ELR (cell line): Measurements from ENCODE around the gene NUDT5.
"Not testable (repeated sequence)": the region's sequence is repeated elsewhere in the genome, so short reads cannot be mapped to it uniquely, and the experiment has no call there.

Source experiments
- DNase-seq: peaks from one replicate; pipeline ENCODE4 v3.0.0-alpha.2; 2015; ENCODE audit warnings: low read depth

NUDT5 gene

DNA sequence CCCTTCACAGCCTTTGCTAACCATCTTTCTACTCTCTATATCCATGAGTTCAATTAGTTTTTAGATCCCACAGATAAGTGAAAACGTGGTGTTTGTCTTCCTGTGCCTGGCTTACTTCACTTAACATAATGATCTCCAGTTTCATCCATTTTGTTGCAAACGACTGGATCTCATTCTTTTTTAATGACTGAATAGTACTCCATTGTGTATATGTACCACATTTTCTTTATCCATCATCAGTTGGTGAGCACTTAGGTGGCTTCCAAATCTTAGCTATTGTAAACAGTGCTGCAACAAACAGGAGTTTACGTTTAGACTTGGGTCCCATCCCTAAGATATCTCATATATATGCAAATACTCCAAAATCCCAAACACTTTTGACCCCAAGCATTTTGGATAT lies 9.4 kb upstream of the NUDT5 start:
- no peak for DNase-seq

DNA sequence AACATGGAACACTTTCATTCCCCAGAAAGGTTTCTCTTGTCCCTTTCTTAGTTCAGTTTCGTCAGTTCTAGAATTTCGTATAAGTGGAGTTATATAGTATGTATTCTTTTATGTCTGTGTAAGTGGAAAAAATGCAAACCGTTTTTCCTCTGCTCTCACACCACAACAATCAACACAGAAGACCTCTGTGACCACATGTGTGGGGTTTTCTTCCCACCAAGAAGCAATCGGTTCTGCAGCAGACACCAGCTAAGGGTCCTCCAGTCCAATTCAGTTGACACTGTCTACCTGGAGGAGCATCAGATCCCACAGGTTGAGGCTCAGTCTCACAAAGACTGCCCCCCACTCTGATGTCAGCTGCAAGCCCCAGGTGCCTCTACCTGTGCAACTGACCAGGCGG lies 6.5 kb upstream of the NUDT5 start:
- DNase-seq: no peak

DNA sequence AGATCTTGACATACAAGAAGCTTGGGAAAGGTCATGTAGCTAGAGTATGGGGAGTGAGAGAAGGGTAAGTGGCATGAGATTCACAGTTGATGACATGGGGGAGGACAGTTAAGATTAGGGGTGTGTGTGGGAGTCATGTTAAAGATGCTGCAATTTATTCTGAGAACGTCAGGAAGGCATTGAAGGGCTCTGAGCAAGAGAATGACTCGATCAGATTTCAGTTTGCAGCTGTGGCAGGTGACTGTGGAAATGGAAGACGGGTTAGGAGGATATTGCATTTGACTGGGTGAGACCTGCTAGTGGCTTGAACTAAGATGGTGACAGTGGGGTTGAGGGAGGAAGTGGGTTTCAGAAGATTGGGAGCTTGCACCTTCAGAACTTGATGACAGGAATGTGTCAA lies 5.9 kb upstream of the NUDT5 start:
- DNase-seq: no peak

DNA sequence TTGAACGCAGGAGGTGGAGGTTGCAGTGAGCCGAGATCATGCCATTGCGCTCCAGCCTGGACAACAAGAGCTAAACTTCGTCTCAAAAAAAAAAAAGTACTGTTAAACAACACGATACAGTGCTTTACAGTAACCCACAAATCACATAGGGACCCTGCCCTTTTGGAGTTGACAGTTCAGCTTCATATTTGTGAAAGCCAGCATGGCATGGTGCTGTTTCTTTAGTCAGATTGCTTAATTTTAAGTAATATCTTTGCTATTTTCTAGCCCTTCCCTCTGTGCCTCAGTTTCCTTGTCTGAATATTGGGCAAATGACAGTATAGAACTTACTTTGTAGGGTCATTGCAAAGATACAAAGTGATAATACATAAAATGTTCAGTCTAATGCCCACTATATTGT lies 5.2 kb upstream of the NUDT5 start:
- DNase-seq: no peak

DNA sequence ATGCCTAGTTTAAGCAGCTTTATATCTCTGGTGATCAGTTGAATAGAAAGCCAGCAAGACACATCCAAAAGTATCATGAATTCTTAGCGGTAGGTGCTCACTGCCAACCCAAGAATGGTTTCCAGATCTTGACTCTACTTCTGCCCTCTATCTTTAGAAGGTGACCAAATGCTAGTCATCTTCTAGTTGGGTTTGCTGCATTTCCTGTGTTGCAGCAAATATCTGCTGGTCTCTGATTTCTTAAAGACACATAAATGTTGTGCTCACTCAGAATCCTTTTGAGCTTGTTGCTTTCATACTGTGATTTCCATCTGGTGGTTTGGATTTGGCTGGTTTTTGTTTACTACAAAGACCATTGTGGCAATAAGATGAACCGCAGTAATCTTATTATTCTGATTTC lies 2.5 kb upstream of the NUDT5 start:
- no peak for DNase-seq

DNA sequence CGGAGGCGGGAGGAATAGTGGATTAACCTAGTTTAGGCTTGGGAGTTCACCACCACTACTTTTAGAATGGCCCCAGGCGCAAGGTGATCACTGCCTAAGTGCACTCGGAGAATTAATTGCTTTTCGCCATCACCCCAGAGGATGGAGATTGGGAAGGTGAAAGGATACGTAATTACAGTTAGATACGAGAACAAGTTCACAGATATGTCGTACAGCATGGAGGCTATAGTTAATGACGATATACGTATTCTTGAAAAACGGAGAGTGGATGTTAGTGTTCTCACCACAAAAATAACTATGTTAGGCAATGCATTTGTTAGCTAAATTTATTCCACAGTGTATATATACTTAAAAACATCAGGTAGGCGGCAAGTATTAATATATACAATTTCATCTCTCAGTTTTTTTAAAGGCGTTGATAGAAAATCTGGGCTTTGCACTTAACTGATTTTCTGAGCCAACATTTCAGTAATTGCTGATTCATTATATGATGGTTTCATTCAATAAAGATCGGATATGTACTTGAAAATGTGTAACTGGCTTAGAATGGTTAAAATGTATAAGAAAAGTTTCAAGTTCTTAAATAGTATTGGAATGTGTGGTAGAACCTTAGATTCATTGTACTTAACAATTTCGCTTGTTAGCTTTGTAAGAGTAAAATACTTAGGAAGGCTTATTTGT lies 980 bp upstream of the NUDT5 start:
- no peak for DNase-seq

DNA sequence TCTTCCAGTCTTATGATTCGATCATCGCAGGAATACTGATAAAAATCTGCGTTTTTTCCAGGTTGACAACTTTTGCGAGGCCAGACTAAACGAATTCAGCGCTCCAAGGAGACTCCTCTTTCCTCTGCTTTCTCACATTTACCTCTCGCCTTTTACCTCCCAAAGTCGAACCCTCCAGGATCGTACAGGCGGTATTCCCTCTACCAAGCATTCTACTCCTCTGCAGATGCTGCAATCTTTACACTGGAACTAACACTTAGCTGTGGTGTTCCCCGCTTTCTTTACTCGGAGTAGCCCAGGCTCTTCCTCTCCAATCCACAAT lies 449 bp downstream of the NUDT5 start:
- DNase-seq: no peak

DNA sequence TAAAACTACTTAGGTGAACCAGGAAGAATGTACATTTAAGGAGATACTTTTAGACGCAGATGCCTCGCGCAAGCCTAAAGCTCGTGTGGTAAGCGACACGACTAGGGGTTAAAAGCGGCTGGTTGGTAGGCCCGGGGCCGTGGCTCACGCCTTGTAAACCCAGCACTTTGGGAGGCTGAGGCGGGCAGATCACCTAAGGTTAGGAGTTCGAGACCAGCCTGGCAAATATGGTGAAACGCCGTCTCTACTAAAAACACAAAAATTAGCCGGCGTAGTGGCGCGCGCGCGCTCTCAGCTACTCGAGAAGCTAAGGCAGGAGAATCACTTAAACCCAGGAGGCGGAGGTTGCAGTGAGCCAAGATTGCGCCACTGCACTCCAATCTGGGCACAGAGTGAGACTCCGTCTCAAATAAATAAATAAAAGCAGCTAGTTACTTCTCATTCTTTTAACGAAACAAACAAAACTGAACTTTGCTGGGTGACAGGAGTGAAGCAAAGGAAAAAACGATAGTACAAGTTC lies 879 bp downstream of the NUDT5 start:
- peak; percentile 46 for DNase-seq

DNA sequence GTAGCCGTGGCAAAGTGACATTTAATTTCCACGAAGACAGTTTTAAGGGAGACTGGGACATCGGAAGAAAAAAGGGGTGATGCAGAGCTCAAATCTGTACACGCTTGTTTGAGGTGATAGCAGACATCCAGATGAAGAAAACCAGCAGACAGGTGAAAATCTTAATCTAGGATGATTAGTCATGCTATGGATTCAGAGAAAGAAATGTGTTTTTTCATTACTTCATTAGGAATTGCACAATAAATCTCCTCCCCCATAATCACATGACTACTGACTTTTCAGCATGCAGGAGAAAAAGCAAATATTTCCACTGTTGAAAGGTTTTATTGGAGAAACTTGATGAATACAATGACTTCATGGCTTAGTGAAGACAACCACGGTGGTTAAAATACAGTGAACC lies 2.5 kb downstream of the NUDT5 start:
- peak; percentile 46 for DNase-seq

DNA sequence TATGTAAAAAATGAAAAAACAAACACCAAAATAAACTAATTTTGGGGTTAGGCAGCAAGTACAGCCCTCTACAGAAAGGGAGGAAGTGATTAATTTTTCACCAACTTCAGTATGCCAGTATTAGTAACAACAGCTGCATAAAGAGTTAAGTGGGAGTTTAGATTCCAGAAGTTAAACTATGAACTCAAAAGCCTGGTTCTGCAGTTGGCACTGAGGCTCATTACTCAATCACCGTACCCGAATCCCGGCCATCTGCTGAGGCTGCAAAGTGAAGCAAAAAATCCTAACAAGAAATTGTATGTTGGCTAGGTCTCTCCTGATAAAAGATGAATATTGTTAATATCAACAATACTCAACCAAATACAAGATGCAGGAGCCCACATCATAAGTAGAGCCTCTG lies 4.0 kb downstream of the NUDT5 start:
- peak; percentile 17 for DNase-seq

DNA sequence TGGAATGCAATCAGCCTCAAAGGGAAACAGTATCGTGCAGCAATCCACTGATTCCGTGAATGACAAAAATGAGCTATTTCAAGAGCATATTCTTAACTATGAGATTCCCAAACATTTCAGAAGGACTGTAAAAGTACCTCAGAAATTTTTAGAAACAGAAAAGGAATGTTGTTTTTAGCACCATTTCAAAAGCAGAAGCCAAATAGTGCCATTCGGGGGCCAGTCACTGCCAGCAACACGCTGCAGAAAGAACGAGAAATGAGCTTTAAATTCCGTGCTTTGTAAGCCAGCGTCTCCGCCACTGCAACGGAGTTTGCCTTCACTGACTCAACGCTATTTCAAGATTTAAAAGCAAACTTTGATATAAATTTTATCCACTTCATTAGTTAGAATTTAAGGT lies 6.3 kb downstream of the NUDT5 start:
- DNase-seq: no peak

DNA sequence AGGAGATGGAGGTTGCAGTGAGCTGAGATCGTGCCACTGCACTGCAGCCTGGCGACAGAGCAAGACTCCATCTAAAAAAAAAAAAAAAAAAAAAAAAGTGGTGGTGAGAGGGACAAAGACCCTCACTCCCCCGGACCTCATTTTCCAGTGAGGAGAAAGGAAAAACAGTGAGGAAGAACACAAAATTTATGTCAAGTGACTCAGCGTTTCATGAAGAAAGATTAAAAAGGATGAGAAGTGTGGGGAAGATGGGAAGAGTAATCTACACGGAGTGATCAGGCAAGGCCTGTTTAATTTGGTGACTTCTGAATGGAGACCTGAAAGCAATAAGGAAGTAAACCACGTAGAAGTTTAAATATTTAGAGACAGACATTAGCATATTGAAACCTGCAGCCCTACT lies 7.0 kb downstream of the NUDT5 start:
- DNase-seq: no peak

DNA sequence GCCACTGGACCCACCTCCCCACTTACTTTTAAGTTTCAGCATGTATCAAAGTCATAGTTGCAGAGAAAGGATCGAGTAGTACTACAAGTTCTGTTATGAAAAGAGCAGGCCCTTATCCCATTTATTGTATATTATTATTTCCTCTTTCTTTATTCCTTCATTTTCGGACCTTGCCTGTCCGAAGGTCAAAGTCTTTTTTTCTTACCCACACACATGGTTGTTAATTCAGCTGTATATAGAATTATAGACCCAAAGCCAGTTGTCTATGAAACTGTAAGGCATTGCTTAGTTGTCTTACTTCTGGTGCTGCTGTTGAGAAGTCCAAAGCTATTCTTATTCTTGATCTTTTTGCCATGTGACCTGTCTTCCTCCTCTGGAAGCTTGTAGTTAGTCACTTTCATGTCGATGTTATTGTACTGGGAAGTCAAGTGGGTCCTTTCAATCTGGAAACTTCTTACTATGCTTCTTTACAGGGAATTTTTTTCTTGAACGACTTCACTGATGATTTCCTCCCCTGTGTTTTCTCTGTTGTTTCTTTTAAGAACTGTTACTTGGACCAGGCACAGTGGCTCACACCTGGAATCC lies 8.3 kb downstream of the NUDT5 start:
- no peak for DNase-seq

DNA sequence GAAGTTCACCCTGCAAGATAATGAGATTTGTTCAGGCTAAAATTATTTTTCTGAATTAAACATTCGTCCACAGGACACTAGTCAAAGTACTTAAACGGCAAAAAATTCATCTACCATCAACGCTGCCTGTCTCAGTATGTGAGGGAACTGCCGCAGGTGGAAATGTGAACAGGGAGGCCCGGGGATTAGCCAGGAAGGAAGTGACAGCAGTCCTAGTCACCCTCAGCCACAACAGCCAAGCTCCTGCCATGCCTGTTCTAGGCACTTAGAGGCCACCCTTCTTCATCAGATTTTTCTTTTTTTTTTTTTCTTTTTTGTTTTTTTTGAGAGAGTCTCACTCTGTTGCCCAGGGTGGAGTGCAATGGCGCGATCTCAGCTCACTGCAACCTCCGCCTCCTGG lies 9.4 kb downstream of the NUDT5 start:
- DNase-seq: peak; percentile 81

DNA sequence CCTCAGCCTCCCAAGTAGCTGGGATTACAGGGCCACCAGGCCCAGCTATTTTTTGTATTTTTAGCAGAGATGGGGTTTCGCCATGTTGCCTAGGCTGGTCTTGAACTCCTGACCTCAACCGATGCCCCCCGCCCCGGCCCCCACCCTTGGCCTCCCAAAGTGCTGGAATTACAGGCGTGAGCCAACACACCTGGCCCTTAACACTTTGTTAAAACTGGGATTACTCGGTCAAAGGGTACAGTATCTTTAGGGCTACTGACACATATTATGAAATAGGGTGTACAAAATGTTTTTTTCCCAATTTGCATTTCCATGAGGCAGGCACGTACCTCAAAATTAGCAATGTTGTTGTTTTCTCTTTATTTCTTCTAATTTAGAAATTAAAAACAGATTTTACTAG lies 11.5 kb downstream of the NUDT5 start:
- DNase-seq: no peak

DNA sequence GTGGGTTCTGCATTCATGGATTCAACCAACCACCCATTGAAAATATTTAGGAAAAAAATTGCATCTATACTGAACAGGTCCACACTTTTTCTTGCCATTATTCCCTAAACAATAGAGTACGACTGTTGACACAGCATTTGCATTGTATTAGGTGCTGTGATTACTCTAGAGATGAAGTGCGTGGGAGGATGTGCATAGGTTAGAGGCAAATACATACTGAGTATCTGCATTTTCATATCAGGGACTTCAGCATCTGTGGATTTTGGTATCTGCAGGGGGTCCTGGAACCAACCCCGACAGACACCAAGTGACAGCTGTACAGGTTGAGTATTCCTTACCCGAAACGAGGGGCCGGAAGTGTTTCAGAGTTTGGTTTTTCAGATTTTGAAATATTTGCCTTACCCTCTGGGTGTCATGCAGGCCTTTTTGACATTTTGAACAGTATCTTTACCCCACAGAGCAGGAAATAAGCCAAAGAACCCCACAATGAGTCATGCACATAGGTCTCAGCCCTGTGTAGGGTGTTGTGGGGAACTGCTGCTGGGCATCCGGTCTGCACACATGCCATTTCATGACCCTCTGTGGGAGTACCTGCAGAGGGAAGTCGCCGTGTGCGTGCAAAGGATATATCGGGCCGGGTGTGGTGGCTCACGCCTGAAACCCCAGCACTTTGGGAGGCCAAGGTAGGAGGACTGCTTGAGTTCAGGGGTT lies 14.5 kb downstream of the NUDT5 start:
- peak; percentile 84 for DNase-seq

DNA sequence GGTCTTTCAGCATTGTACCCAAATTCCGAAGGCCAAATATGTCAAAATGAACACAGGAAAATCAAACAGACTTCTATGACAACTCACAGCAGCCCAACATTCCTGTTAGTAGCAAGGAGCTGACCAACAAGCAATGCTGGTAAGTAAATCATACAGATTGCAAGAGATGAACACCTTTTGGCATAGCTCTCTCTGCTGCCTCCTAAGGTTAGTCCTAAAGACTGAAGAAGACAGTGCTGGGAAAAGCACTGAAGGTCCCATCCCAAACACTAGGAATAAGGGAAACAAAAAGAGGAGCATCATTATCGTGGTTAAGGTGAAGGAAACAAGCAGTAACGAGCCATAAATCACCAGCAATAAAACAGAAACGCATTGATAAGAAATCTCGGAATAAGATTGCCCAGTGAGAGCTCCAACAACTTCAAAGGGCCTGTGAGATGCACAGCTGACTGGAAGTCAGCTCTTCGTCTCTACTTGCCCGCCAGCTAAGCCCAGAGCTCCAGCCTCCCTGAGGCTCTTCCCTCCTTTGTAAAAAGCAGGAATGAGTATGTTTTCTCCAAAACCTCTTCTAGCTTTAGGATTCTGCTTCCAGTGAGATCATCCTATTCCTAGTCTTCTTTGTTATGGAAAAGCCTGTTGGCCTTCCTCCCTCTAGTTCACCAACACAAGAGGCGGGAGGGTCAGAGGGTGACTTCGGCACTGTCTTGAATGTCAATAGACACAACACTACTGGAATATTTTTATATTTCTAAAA lies 15.3 kb downstream of the NUDT5 start:
- DNase-seq: no peak

DNA sequence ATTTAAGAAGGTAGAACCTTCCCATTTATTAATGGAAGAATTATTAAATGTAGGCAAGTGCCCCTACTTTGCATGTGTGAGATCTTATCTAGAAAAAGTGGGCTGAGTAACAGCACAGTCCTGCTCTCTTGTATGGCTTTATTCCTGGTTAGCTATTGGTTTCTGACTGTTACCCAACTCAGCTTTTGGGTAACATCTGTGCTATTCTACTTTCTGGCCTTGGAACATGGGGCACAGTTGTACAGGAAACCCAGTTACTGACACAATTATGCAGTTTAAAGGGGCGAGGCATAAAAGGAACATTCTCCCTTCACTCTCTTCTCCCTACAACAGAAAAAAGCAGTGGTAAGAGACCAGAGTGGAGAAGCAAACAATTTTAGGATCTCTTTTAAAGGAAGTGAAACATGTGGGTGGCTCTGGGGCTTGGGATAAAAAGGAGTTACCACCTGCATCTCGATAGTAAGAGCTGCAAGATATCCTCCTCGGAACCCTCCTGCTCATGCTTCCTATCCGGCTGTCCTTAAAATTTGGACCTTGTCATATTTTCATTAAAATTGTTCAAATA lies 16.0 kb downstream of the NUDT5 start:
- no peak for DNase-seq

DNA sequence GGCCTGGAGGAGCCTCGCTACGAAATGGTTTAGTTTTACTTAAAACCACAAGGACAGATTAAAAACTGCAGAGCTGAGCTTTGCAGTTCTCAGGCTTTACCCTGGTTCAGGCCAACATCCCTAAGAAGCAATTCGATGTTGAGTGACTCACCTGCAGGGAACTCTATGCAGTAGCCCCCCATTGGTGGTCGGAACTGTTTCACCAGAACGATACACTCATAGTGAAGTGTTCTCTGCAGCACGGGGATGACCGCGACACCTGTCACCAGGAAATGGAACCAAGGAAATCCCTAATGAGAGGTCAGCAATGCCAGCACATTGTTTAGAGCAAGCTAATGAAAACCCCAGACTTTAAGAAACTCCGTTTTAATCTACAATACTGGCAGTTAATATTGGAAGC lies 18.0 kb downstream of the NUDT5 start:
- DNase-seq: peak; percentile 97

DNA sequence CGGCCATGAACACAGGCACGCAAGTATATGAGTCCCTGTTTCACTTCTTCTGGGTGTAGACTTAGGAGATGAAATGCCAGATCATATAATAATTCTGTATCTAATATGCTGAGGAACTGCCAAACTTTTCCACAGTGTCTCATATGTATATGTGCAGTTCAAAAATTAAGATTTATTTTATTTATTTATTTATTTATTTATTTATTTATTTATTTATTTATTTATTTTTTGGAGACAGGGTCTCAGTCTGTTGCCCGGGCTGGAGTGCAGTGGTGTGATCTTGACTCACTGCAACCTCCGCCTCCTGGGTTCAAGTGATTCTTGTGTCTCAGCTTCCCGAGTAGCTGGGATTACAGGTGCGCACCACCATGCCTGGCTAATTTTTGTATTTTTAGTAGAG lies 24.2 kb downstream of the NUDT5 start:
- DNase-seq: not testable (repeated sequence)

DNA sequence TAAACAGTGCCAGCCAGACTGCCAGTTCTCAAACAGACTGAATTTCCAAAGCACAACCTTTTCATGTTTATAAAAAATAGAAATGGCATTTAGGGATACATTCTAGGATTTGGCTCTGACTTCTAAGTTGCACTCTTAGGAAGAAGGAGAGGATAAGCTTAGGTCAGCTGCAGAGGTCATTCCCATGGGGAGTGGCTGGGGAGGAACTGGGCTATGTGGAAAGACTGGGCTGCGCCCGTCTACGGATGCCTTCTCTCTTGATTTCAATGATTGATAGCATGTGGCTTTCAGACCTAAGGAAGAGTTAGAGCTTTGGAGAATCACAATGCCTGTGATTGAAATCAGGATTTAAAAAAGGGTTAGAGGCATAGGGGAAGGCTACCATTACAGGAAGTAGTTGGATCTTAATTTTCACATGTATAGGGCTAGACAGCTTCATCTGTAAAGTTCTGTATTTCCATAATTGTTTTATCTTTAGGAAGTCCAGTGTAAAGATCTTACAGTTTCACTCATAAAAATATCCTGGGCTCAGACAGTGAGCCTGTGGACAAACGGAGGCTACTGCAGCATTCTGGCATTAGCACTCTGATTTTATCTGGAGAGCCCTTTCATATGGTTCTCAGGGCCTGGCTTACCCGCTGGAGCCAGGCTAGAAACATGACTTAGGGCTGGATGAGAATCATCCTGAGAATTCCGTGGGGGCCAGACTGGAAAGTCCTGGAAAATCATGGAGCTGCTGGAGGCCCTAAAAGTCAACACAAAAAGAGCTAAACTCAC lies 29.5 kb downstream of the NUDT5 start:
- DNase-seq: no peak

DNA sequence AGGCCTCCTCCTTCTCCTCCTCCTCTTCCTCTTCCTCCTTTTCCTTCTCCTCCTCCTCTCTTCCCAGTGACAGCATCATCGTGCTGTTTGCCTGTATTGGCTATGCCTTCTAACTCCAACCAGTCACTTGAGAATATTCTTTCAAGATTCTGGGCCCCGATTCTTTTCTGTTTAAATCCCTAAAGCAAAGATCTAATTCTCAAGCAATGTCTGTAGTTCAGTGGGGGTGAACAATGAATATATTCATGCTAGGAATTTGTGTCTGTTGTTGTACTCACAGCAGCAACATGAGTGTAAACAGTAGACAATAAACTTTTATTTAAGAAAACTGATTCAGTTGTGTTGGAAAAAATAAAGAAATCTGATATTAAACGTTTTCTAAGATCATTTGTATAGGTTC lies 30.7 kb downstream of the NUDT5 start:
- DNase-seq: no peak
